RWPE1 (cell line): ENCODE results near the gene UBA7.
"Not testable (repeated sequence)": the region's sequence is repeated elsewhere in the genome, so short reads cannot be mapped to it uniquely, and the experiment has no call there.

Experiments
- CTCF ChIA-PET: fragments of 350-600 bp; sonication (Branson Sonifier 250); formaldehyde crosslinking; extraction: SDS; loops from one replicate; lab custom pipeline; 2021; lab: Yijun Ruan, JAX
- POLR2A ChIA-PET: fragments of 400-600 bp; formaldehyde crosslinking; extraction: SDS; loops from one replicate; lab custom pipeline; 2020; ENCODE audit warnings: antibody characterized with exemption; ENCODE audit not compliant: low non-redundant PET; lab: Yijun Ruan, JAX
- DNase-seq: peaks from one replicate; pipeline ENCODE4 v3.0.0; 2012; ENCODE audit warnings: low spot score
- H3K27ac ChIP-seq: fragments of 450-650 bp; 2 replicates; pipeline ENCODE4 v1.5.1; 2017
- TF ChIP-seq, protein P1 (sequence below): fragments of 450-650 bp; conservative IDR thresholded peaks from 2 replicates; pipeline ENCODE4 v1.5.1; 2017; ENCODE audit warnings: low read depth, mild to moderate bottlenecking

Gene UBA7

DNA sequence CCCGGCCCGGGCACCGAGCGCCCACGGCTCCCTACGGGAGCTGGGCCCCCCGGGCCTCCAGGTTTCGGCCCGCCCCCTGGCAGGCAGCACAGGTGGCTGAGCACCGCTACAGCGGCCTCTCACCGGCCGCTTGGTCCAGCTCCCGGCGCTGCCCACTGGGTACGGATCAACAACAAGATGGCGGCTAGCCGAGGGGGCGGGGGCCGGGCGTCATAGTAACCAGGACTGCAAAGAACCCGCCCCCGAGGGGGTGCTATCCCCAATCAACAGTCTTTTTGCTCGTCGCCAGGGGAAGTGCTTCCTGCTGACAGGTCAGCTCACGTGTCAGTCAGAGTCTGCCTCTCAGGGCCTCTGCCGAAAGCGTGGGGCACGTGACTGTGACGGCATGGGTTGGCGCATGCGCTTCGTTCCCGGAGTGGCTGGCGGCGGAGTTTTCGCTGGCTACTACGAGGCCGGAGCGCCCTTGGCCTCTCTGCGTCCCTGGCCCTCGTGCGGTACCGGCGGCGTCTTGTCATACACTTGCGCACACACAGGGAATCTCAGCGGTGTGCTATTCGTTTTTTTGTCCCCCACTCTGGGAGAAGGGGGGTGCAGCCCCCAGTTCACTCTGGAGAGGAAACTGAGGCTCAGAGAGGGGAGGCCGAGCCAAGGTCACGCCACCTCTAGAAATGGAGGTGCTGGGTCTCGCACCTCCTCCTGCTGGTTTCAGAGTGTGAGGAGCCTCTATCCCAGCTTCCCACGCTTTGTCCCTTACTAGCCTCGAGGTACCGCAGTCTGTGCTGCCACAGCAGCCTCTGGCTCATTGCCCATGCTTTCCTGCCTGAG is 27.2 kb downstream of the UBA7 start, which contains the start of gene IP6K1:
TSS of gene IP6K1 (minus strand) at position 186 of the 825 bp plus-strand sequence. CDS start 38,502 bp downstream, outside the sequence.
- ChIA-PET POLR2A (no interaction called here), CTCF (interaction anchor here (1.1 kb wide), 1 partner anchor 53 kb away, joined by 4 read pairs; no protein-coding TSS in a partner anchor)
- H3K27ac ChIP-seq, result peak within 1 kb of the TSS; percentile 83
- DNase-seq, result peak; percentile 100
- TF ChIP-seq, protein P1, sequence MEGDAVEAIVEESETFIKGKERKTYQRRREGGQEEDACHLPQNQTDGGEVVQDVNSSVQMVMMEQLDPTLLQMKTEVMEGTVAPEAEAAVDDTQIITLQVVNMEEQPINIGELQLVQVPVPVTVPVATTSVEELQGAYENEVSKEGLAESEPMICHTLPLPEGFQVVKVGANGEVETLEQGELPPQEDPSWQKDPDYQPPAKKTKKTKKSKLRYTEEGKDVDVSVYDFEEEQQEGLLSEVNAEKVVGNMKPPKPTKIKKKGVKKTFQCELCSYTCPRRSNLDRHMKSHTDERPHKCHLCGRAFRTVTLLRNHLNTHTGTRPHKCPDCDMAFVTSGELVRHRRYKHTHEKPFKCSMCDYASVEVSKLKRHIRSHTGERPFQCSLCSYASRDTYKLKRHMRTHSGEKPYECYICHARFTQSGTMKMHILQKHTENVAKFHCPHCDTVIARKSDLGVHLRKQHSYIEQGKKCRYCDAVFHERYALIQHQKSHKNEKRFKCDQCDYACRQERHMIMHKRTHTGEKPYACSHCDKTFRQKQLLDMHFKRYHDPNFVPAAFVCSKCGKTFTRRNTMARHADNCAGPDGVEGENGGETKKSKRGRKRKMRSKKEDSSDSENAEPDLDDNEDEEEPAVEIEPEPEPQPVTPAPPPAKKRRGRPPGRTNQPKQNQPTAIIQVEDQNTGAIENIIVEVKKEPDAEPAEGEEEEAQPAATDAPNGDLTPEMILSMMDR, result no peak

DNA sequence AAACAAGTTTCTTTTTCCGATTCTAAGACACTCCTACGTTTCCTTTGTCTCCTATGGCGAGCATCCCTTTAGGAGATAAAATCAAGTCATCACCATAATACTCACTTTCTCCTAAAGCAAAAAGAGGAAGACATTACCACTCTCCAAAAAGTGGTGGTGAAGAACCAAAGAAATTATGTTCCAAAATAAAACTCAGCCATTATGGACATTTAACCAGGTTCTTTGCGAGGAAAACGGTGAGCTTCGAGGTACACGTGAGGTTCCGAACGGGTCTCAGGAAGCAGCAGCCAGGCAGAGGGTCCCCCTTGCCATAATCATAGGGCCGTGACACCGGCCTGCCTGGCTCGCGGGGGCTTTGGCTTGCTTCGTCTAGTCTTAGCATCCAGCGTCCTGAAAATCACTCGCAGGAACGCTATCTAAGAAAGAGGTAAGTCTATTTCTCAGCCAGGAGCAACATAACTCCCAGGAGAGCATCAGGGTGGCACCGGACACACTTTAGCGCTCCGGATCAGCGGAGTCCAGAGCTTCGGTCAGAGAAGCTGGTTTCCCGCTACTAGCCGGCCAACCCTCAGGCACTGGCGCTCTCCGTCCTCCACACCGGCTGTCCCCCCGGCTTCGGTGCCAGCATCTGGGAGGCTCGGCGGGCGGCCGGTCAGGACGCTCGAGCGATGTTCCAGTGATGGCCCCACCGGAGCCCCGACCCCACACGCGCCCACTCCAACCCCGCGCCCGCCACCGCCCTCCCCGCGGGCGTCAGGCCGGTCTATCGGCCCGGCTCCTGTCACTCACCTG is 28.0 kb downstream of the UBA7 start:
- peak; percentile 28 for DNase-seq
- H3K27ac ChIP-seq, result peak overlapping the region; percentile 83
- ChIA-PET POLR2A (no interaction called here), CTCF (interaction anchor here (1.1 kb wide), 1 partner anchor 54 kb away, joined by 4 read pairs; no protein-coding TSS in a partner anchor)
- TF ChIP-seq, protein P1, result no peak

- CTCF ChIA-PET, result interaction anchor here (0.6 kb wide), 1 partner anchor 405 kb away, joined by 3 read pairs; no protein-coding TSS in a partner anchor
- DNase-seq, POLR2A ChIA-PET: not testable (repeated sequence)
- H3K27ac ChIP-seq, result peak overlapping the region; percentile 9; the same call in 1 of the 2 replicates
These were observed 31.5 kb downstream of the UBA7 start for GRCh38 chr3:49782277-49782676.

DNA sequence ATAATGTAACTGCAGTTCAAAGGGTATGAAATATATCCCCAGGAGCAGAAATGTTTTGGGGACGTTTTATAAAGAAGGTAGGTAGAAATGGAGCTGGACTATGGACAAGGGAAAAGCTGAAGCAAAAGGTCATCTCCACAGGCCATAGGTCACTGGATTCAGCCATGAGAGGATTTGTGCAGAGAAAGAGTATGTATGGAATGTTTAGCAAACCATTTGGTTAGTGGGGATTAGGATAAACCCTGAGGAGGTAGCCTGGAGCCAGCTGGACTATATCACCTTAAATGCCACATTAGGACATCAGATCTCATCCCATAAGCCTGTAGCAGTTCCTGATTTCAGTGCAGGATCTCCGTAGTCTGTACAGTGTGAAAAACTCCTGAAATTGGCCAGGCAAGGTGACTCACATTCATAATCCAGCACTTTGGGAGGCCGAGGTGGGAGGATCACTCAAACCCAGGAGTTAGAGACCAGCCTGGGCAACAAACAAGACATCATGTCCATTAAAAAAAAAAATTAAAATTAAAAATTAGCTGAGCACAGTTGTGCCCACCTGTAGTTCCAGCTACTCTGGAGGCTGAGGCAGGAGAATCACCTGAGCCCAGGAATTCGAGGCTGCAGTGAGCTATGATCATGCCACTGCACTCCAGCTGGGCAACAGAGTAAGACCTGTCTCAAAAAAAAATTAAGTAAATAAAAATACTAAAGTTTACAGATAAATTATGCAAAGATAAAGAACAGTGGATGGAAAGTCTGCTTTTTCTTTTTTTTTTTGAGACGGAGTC is 32.1 kb downstream of the UBA7 start:
- DNase-seq, result no peak
- no peak overlapping the region; the same call in 1 of the 2 replicates for H3K27ac ChIP-seq
- CTCF ChIA-PET, result interaction anchor here (0.6 kb wide), 1 partner anchor 176 kb away, joined by 3 read pairs; no protein-coding TSS in a partner anchor
- POLR2A ChIA-PET, result interaction anchor here (0.6 kb wide), 1 partner anchor 42 kb away, joined by 12 read pairs; no protein-coding TSS in a partner anchor
- TF ChIP-seq, protein P1, result no peak

- CTCF ChIA-PET, DNase-seq, H3K27ac ChIP-seq: not testable (repeated sequence)
- POLR2A ChIA-PET, result interaction anchor here (0.6 kb wide), 1 partner anchor 41 kb away, joined by 12 read pairs; no protein-coding TSS in a partner anchor
These were observed 32.8 kb downstream of the UBA7 start for GRCh38 chr3:49780975-49781365.

DNA sequence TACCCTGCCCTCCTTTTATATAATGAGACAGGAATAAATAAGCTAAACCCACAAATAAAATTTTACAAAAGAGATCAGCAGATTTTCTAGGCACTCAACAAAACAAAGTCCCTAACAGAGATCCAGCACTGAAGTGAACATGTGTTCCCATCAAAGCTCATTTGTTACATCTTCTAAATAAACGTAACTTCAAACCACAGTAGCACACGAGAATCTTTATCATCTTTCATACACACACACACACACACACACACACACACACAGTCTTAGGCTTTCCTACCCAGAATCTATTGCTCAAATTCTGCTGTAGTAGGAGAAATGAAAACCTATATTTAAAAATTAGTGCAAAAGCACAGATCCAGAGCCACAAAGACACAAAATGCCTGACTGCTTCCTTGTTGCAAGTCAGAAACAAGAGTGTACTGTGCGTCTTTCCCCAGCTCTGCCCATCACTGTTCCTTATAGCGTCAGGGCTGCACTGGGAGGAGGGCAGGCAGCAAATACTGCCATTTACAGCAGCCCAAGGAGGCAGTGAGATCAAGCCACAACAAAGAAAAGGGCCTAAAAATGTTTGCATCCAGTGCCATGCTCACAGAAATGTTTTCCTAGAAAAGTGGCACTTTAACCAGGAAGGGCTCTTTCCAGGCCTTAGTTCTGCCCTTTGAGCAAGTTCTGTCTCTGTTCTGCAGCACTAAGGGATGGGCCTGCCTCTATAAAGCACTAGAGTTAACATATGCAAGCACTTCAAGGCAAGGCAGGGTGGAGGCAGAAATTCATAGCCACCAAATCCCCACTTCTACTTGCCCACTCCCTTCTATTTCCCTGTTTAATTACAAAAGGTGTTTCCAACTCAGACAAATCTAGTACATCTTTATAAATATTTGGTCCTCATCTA is 33.4 kb downstream of the UBA7 start:
- POLR2A ChIA-PET, result no interaction called here
- TF ChIP-seq, protein P1, result no peak
- CTCF ChIA-PET, result no interaction called here
- DNase-seq, result no peak
- H3K27ac ChIP-seq, result peak overlapping the region; percentile 46
